Effector memory CD8-positive, alpha-beta T cell (primary cell): ENCODE results near the gene FAH.
"Not testable (repeated sequence)": the region's sequence is repeated elsewhere in the genome, so short reads cannot be mapped to it uniquely, and the experiment has no call there.

Experiments
- ATAC-seq: fragments of 150-1000 bp; cut with Tn5 transposase; replicated peaks from 2 replicates; pipeline ENCODE4 v1.10.0; 2021; ENCODE audit warnings: mild to moderate bottlenecking, moderate library complexity
- DNase-seq, 3 experiments: peaks; one replicate each; pipeline ENCODE4 v3.0.0; 2021
- H3K27ac Mint-ChIP-seq, 2 donors: one replicate each; pipeline ENCODE4 v1.8.0; 2022; ENCODE audit warnings: mild to moderate bottlenecking in 2 of 2, mixed read lengths in 2 of 2, moderate library complexity in 2 of 2
- H3K27me3 Mint-ChIP-seq, 2 donors: one replicate each; pipeline ENCODE4 v1.8.0; 2022; ENCODE audit warnings: mixed read lengths in 2 of 2
- H3K36me3 Mint-ChIP-seq: one replicate; pipeline ENCODE4 v1.8.0; 2022; ENCODE audit warnings: mild to moderate bottlenecking, moderate library complexity, mixed read lengths; ENCODE audit not compliant: insufficient read depth
- H3K4me1 Mint-ChIP-seq, 2 donors: one replicate each; pipeline ENCODE4 v1.8.0; 2022; ENCODE audit warnings: low read depth in 2 of 2, mixed read lengths in 2 of 2
- H3K4me3 Mint-ChIP-seq, 2 donors: one replicate each; pipeline ENCODE4 v1.8.0; 2022; ENCODE audit warnings: mild to moderate bottlenecking in 2 of 2, mixed read lengths in 2 of 2, moderate library complexity in 2 of 2
- H3K9me3 Mint-ChIP-seq, 2 donors: one replicate each; pipeline ENCODE4 v1.8.0; 2022; ENCODE audit warnings: mixed read lengths in 2 of 2

The FAH gene

DNA sequence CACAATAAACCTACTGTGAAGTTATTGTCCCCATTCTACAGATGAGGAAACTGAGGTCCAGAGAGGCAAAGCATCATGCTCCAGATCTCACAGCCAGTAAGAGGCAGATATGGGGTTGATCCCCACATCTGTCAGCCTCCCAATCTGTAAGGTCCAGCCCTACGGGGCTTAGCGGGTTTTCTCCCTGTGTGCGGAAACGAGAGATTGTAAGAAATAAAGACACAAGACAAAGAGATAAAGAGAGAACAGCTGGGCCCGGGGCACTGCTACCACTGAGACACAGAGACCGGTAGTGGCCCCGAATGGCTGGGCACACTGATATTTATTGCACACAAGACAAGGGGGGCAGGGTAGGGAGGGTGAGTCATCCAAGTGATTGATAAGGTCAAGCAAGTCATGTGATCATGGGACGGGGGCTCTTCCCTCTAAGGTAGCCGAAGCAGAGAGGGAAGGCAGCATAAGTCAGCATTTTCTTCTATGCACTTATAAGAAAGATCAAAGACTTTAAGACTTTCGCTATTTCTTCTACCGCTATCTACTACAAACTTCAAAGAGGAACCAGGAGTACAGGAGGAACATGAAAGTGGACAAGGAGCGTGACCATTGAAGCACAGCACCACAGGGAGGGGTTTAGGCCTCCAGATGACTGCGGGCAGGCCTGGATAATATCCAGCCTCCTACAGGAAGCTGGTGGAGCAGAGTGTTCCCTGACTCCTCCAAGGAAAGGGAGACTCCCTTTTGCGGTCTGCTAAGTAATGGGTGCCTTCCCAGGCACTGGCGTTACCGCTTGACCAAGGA, 2.8 kb downstream of the FAH start:
- not testable (repeated sequence) for ATAC-seq, H3K4me3 Mint-ChIP-seq, H3K9me3 Mint-ChIP-seq, H3K36me3 Mint-ChIP-seq, H3K27me3 Mint-ChIP-seq, DNase-seq
- Mint-ChIP-seq H3K4me1 (peaks cover 21 to 22% of the 10 kb centered on the region in 2 donors), H3K27ac (peak overlapping the region; percentile 12 to 89)

GRCh38 chr15:80156176-80156720, 3.4 kb downstream of the FAH start:
- ATAC-seq (no peak), DNase-seq (no peak)
- Mint-ChIP-seq H3K4me1 (peaks cover 21 to 28% of the 10 kb centered on the region in 2 donors), H3K4me3 (no peak overlapping the region), H3K9me3 (no peaks in the 10 kb centered on the region), H3K36me3 (peaks cover 5% of the 10 kb centered on the region), H3K27me3 (no peaks in the 10 kb centered on the region), H3K27ac (no peak overlapping the region)

- no peak overlapping the region for H3K27ac Mint-ChIP-seq
- DNase-seq (no peak), ATAC-seq (no peak)
- H3K36me3 Mint-ChIP-seq, result peaks cover 5% of the 10 kb centered on the region
- no peaks in the 10 kb centered on the region for H3K9me3 Mint-ChIP-seq
- no peaks in the 10 kb centered on the region for H3K27me3 Mint-ChIP-seq
- H3K4me3 Mint-ChIP-seq, result no peak overlapping the region
- peaks cover 21 to 32% of the 10 kb centered on the region in 2 donors for H3K4me1 Mint-ChIP-seq
Observed at GRCh38 chr15:80157215-80157614, 4.4 kb downstream of the FAH start.

- peaks cover 9 to 24% of the 10 kb centered on the region in 2 donors for H3K4me1 Mint-ChIP-seq
- H3K27ac Mint-ChIP-seq, result no peak overlapping the region
- H3K9me3 Mint-ChIP-seq, result no peaks in the 10 kb centered on the region
- H3K4me3 Mint-ChIP-seq, result no peak overlapping the region
- DNase-seq (no peak), ATAC-seq (no peak)
- H3K36me3 Mint-ChIP-seq, result peaks cover 5% of the 10 kb centered on the region
- H3K27me3 Mint-ChIP-seq, result no peaks in the 10 kb centered on the region
Observed at GRCh38 chr15:80159301-80159700, 6.5 kb downstream of the FAH start.

DNA sequence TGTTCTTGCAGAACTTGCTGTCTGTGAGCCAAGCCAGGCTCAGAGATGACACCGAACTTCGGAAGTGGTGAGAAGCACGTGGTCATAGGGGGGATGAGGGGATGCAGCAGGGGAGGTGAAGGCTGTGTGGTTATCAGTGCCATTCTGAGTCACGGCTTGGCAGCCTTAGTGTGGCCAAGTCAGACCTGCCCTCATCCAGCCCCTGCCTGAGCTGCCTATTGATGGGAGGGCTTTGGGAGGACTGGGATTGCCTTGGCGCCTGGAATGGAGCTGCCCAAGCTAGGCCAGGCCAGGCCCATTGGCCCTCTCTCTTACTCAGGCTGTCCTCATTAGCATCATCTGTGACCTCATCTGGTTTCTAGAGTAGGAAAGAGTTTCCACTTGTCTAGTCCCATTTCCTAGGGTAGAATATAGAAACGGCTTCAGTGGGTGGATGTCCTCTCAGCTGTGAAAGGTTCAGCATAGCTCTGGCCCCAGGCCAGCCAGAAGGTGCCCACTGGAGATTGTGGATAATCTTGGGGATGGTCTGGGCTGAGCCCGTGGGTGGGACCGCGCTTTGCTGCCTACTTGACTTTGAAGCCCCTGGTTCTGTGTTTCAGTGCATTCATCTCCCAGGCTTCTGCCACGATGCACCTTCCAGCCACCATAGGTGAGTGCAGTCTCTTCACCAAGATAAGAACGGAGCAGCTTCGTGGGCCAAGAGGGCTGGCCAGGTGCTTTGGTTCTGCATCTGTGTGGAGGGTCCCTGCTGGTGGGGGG, 7.2 kb downstream of the FAH start:
- DNase-seq (peak; percentile 24 to 31 (median 31)), ATAC-seq (peak; percentile 89)
- Mint-ChIP-seq H3K36me3 (peaks cover 5% of the 10 kb centered on the region), H3K4me3 (no peak overlapping the region), H3K9me3 (no peaks in the 10 kb centered on the region), H3K27ac (peak overlapping the region; percentile 57 to 73), H3K27me3 (no peaks in the 10 kb centered on the region), H3K4me1 (peaks cover 9 to 20% of the 10 kb centered on the region in 2 donors)

GRCh38 chr15:80160570-80161156, 7.9 kb downstream of the FAH start:
- H3K27ac Mint-ChIP-seq, result peak overlapping the region; percentile 57 to 73
- peaks cover 5% of the 10 kb centered on the region for H3K36me3 Mint-ChIP-seq
- DNase-seq, result no peak
- H3K4me1 Mint-ChIP-seq, result peaks cover 9 to 18% of the 10 kb centered on the region in 2 donors
- no peaks in the 10 kb centered on the region for H3K27me3 Mint-ChIP-seq
- H3K4me3 Mint-ChIP-seq, result no peak overlapping the region
- H3K9me3 Mint-ChIP-seq, result no peaks in the 10 kb centered on the region
- ATAC-seq, result peak; percentile 72

GRCh38 chr15:80161468-80162016, 8.7 kb downstream of the FAH start:
- Mint-ChIP-seq H3K36me3 (peaks cover 5% of the 10 kb centered on the region), H3K4me1 (peaks cover 9 to 18% of the 10 kb centered on the region in 2 donors), H3K9me3 (no peaks in the 10 kb centered on the region), H3K4me3 (no peak overlapping the region), H3K27me3 (no peaks in the 10 kb centered on the region), H3K27ac (peak overlapping the region; percentile 44 to 73)
- no peak for ATAC-seq
- DNase-seq, result no peak

GRCh38 chr15:80162059-80162554, 9.3 kb downstream of the FAH start:
- ATAC-seq, result no peak
- Mint-ChIP-seq H3K27ac (no peak overlapping the region), H3K4me1 (peaks cover 9 to 18% of the 10 kb centered on the region in 2 donors), H3K9me3 (no peaks in the 10 kb centered on the region), H3K36me3 (peaks cover 5% of the 10 kb centered on the region), H3K27me3 (no peaks in the 10 kb centered on the region), H3K4me3 (no peak overlapping the region)
- no peak for DNase-seq

- Mint-ChIP-seq H3K4me3 (no peak overlapping the region), H3K27ac (no peak overlapping the region), H3K27me3 (no peaks in the 10 kb centered on the region), H3K9me3 (no peaks in the 10 kb centered on the region), H3K4me1 (peaks cover 9 to 18% of the 10 kb centered on the region in 2 donors), H3K36me3 (peaks cover 5% of the 10 kb centered on the region)
- ATAC-seq (no peak), DNase-seq (no peak)
Observed at GRCh38 chr15:80163217-80163616, 10.4 kb downstream of the FAH start.

- peaks cover 9 to 18% of the 10 kb centered on the region in 2 donors for H3K4me1 Mint-ChIP-seq
- no peak for ATAC-seq
- H3K36me3 Mint-ChIP-seq, result peaks cover 5% of the 10 kb centered on the region
- no peak for DNase-seq
- no peaks in the 10 kb centered on the region for H3K27me3 Mint-ChIP-seq
- H3K4me3 Mint-ChIP-seq, result no peak overlapping the region
- H3K9me3 Mint-ChIP-seq, result no peaks in the 10 kb centered on the region
- H3K27ac Mint-ChIP-seq, result no peak overlapping the region
Observed at GRCh38 chr15:80163897-80164296, 11.1 kb downstream of the FAH start.

GRCh38 chr15:80167936-80168335, 15.1 kb downstream of the FAH start:
- H3K4me1 Mint-ChIP-seq, result no peaks in the 10 kb centered on the region
- H3K36me3 Mint-ChIP-seq, result no peaks in the 10 kb centered on the region
- no peak overlapping the region for H3K27ac Mint-ChIP-seq
- DNase-seq (no peak), ATAC-seq (no peak)
- H3K27me3 Mint-ChIP-seq, result no peaks in the 10 kb centered on the region
- no peak overlapping the region for H3K4me3 Mint-ChIP-seq
- no peaks in the 10 kb centered on the region for H3K9me3 Mint-ChIP-seq

- Mint-ChIP-seq H3K27ac (no peak overlapping the region), H3K27me3 (no peaks in the 10 kb centered on the region), H3K4me3 (no peak overlapping the region), H3K36me3 (no peaks in the 10 kb centered on the region), H3K9me3 (no peaks in the 10 kb centered on the region), H3K4me1 (no peaks in the 10 kb centered on the region)
- ATAC-seq, result no peak
- no peak for DNase-seq
Observed at GRCh38 chr15:80168421-80168820, 15.6 kb downstream of the FAH start.

- no peaks in the 10 kb centered on the region for H3K9me3 Mint-ChIP-seq
Observed at GRCh38 chr15:80169768-80170357, 17.1 kb downstream of the FAH start.

More at GRCh38 chr15:80169768-80170357, 17.1 kb downstream of the FAH start:
- no peak overlapping the region for H3K27ac Mint-ChIP-seq
- DNase-seq, result no peak
- H3K27me3 Mint-ChIP-seq, result no peaks in the 10 kb centered on the region
- H3K4me1 Mint-ChIP-seq, result no peaks in the 10 kb centered on the region
- no peaks in the 10 kb centered on the region for H3K36me3 Mint-ChIP-seq
- no peak for ATAC-seq
- H3K4me3 Mint-ChIP-seq, result no peak overlapping the region
